GM18873 (cell line): ENCODE results near the gene LRRFIP1.

Experiments used
- ATAC-seq: cut with Tn5 transposase; IDR thresholded peaks from one replicate; pipeline ENCODE4 v1.9.1; 2021; ENCODE audit warnings: mild to moderate bottlenecking, moderate library complexity, moderate number of reproducible peaks; ENCODE audit not compliant: unreplicated experiment, low FRiP score

LRRFIP1 gene

GRCh38 chr2:237616734-237617586 is 10.4 kb upstream of the LRRFIP1 start:
- no peak for ATAC-seq

- no peak for ATAC-seq
Observed at GRCh38 chr2:237617587-237617982, 9.8 kb upstream of the LRRFIP1 start.

GRCh38 chr2:237618449-237618848 is 8.9 kb upstream of the LRRFIP1 start:
- no peak for ATAC-seq

- no peak for ATAC-seq
Observed at GRCh38 chr2:237623428-237624403, 3.7 kb upstream of the LRRFIP1 start.

- ATAC-seq, result no peak
Observed at GRCh38 chr2:237624565-237624964, 2.8 kb upstream of the LRRFIP1 start.

GRCh38 chr2:237625216-237625705 is 2.1 kb upstream of the LRRFIP1 start:
- no peak for ATAC-seq

GRCh38 chr2:237625777-237626176 is 1.6 kb upstream of the LRRFIP1 start:
- no peak for ATAC-seq

GRCh38 chr2:237626813-237627440 is 460 bp upstream of the LRRFIP1 start:
- ATAC-seq, result no peak

GRCh38 chr2:237628247-237629187 is 1.1 kb downstream of the LRRFIP1 start:
- no peak for ATAC-seq

- ATAC-seq, result no peak
Observed at GRCh38 chr2:237629188-237629534, 1.8 kb downstream of the LRRFIP1 start.

- no peak for ATAC-seq
Observed at GRCh38 chr2:237629739-237630138, 2.4 kb downstream of the LRRFIP1 start.

GRCh38 chr2:237630216-237631000 is 3.0 kb downstream of the LRRFIP1 start:
- ATAC-seq, result no peak

- no peak for ATAC-seq
Observed at GRCh38 chr2:237631007-237631785, 3.8 kb downstream of the LRRFIP1 start.

GRCh38 chr2:237631801-237632585 is 4.6 kb downstream of the LRRFIP1 start:
- no peak for ATAC-seq

- ATAC-seq, result no peak
Observed at GRCh38 chr2:237633061-237633561, 5.7 kb downstream of the LRRFIP1 start.

GRCh38 chr2:237636578-237636977 is 9.2 kb downstream of the LRRFIP1 start:
- no peak for ATAC-seq
